Measurements from ENCODE around the gene RGMB.

Gene RGMB

DNA sequence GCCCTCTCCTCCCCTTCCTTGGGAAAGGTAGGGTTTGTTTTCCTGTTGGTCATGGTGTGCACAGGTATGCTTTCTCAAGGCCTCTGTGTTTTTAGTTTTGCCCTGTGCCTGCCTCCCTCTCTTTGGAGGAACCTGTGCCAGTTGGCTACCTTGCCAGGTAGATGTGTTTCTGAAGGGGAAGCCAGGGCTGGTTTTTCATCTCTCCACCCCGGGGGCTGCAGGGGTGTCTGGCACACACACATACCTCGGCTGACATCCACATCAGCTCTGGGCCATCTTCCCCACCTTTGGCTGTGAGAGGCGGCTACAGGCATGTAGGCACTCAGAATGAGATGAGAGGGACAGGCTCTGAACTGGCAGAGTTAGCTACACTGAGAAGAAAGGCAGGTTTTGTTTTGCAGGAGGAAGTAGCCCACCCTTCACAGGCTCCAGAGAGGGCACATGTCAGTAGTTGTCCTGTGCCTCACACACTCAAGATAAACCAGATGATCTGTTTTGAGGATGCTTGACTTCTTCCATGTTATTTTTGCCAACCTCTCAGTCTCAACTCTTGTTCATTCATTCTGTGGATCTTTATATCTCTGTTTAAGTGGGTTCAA is 9.7 kb downstream of the RGMB start:
- TF ChIP-seq EGR1 (IDR thresholded peaks at IDR 0.05) (no peak), RAD21 (IDR thresholded peaks at IDR 0.05; ENCODE audit: low read depth) (no peak), FOXM1 (IDR thresholded peaks at IDR 0.05; ENCODE audit: borderline replicate concordance, low read depth) (no peak), ZBTB7A (IDR thresholded peaks at IDR 0.05; ENCODE audit: low read depth) (no peak), TAF1 (IDR thresholded peaks at IDR 0.05; ENCODE audit: low read depth) (no peak), NFIC (IDR thresholded peaks at IDR 0.05) (no peak), CREB1 (IDR thresholded peaks at IDR 0.05; ENCODE audit: low read depth) (no peak), TCF12 (IDR thresholded peaks at IDR 0.05; ENCODE audit: low read depth) (no peak), EP300 (IDR thresholded peaks at IDR 0.05; ENCODE audit: borderline replicate concordance) (no peak), YY1 (IDR thresholded peaks at IDR 0.05; ENCODE audit: low read depth) (no peak), CEBPB (IDR thresholded peaks at IDR 0.05) (no peak), TEAD4 (IDR thresholded peaks at IDR 0.05) (no peak)
- TF ChIP-seq, protein P1, sequence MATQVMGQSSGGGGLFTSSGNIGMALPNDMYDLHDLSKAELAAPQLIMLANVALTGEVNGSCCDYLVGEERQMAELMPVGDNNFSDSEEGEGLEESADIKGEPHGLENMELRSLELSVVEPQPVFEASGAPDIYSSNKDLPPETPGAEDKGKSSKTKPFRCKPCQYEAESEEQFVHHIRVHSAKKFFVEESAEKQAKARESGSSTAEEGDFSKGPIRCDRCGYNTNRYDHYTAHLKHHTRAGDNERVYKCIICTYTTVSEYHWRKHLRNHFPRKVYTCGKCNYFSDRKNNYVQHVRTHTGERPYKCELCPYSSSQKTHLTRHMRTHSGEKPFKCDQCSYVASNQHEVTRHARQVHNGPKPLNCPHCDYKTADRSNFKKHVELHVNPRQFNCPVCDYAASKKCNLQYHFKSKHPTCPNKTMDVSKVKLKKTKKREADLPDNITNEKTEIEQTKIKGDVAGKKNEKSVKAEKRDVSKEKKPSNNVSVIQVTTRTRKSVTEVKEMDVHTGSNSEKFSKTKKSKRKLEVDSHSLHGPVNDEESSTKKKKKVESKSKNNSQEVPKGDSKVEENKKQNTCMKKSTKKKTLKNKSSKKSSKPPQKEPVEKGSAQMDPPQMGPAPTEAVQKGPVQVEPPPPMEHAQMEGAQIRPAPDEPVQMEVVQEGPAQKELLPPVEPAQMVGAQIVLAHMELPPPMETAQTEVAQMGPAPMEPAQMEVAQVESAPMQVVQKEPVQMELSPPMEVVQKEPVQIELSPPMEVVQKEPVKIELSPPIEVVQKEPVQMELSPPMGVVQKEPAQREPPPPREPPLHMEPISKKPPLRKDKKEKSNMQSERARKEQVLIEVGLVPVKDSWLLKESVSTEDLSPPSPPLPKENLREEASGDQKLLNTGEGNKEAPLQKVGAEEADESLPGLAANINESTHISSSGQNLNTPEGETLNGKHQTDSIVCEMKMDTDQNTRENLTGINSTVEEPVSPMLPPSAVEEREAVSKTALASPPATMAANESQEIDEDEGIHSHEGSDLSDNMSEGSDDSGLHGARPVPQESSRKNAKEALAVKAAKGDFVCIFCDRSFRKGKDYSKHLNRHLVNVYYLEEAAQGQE (IDR thresholded peaks at IDR 0.05; ENCODE audit: low read depth) = no peak
- TF ChIP-seq, protein P2, sequence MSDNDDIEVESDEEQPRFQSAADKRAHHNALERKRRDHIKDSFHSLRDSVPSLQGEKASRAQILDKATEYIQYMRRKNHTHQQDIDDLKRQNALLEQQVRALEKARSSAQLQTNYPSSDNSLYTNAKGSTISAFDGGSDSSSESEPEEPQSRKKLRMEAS (IDR thresholded peaks at IDR 0.05) = no peak
- TF ChIP-seq, protein P3, sequence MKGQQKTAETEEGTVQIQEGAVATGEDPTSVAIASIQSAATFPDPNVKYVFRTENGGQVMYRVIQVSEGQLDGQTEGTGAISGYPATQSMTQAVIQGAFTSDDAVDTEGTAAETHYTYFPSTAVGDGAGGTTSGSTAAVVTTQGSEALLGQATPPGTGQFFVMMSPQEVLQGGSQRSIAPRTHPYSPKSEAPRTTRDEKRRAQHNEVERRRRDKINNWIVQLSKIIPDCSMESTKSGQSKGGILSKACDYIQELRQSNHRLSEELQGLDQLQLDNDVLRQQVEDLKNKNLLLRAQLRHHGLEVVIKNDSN (IDR thresholded peaks at IDR 0.05) = no peak

DNA sequence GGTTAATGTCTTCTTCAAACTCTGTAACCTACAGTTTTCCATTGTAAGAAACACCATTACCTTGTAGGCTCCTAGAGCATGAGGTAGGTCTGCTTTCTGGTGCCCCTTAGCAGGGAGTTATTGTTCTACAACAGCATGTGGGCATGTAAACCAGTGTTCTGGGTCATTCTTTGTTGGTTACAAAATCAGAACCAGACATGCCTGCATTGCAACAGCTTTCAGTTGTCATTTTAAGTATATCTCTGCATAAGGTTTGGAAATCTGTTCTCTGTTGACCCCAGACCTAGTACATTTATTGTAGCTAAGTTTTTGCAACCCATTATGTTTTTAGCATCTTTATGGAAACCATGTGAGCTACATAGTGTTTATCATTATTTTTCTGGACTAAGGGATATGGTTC is 10.9 kb downstream of the RGMB start:
- no peak for TF ChIP-seq YY1 (IDR thresholded peaks at IDR 0.05; ENCODE audit: low read depth)
- no peak for TF ChIP-seq TEAD4 (IDR thresholded peaks at IDR 0.05)
- TF ChIP-seq, protein P1 (IDR thresholded peaks at IDR 0.05; ENCODE audit: low read depth) = no peak
- no peak for TF ChIP-seq EGR1 (IDR thresholded peaks at IDR 0.05)
- no peak for TF ChIP-seq CEBPB (IDR thresholded peaks at IDR 0.05)
- no peak for TF ChIP-seq CREB1 (IDR thresholded peaks at IDR 0.05; ENCODE audit: low read depth)
- TF ChIP-seq FOXM1 (IDR thresholded peaks at IDR 0.05; ENCODE audit: borderline replicate concordance, low read depth) = no peak
- no peak for TF ChIP-seq NFIC (IDR thresholded peaks at IDR 0.05)
- TF ChIP-seq TCF12 (IDR thresholded peaks at IDR 0.05; ENCODE audit: low read depth) = no peak
- TF ChIP-seq, protein P2 (IDR thresholded peaks at IDR 0.05) = no peak
- TF ChIP-seq EP300 (IDR thresholded peaks at IDR 0.05; ENCODE audit: borderline replicate concordance) = no peak
- no peak for TF ChIP-seq ZBTB7A (IDR thresholded peaks at IDR 0.05; ENCODE audit: low read depth)
- no peak for TF ChIP-seq RAD21 (IDR thresholded peaks at IDR 0.05; ENCODE audit: low read depth)
- no peak for TF ChIP-seq TAF1 (IDR thresholded peaks at IDR 0.05; ENCODE audit: low read depth)
- TF ChIP-seq, protein P3 (IDR thresholded peaks at IDR 0.05) = no peak

DNA sequence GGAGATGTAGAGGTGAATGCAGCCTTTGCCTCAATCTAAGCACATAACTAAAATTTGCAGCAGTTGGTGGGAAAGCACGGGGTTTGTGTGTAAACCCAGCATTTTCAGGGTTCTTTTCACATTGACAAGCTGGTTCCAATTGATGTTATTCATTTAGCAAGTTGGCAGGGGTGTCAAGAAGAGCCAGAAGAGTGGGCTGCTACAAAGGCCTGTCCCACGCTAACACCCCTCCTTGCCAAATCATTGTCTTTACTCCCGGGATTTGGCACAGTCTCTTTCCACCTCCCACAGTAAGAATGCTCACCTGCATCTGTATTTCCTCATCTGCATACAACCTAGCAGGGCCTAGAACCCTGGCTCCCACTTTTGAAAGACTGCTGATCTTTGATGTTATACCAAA is 11.8 kb downstream of the RGMB start:
- TF ChIP-seq ZBTB7A (IDR thresholded peaks at IDR 0.05; ENCODE audit: low read depth) (no peak), TAF1 (IDR thresholded peaks at IDR 0.05; ENCODE audit: low read depth) (no peak)

DNA sequence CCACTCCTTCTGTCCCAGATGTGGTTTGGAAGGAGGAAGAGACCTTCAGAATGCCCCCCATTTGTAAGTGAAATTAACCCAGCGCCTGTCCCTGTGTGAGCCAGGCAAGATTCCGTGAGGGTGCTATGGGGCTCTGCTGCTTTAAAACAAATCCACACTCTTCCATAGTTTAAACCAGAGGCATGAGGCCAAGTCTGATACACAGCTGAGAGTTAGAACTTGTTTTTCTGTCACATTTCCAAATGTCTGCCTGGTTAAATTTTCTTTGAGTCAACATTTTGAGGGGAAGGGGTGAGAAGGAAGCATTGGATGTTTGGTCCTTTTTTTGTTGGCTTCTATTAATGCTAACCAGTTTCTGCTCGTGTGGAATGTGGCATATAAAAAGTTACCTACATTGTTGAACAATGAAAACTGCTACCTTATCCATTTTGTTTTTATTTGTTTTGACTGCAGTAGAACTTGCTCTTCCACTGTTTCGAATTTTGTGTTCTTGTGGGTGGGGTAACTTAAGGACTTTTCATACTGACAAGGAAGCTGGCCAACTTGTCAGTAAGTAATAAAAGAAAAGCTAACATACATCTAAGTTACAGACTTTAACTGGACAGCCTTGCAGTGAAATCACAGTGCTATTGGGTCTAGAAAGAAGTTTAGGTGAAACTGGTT is 12.9 kb downstream of the RGMB start:
- no peak for TF ChIP-seq YY1 (IDR thresholded peaks at IDR 0.05; ENCODE audit: low read depth)
- TF ChIP-seq FOXM1 (IDR thresholded peaks at IDR 0.05; ENCODE audit: borderline replicate concordance, low read depth) = no peak
- TF ChIP-seq, protein P2 (IDR thresholded peaks at IDR 0.05) = no peak
- no peak for TF ChIP-seq NFIC (IDR thresholded peaks at IDR 0.05)
- TF ChIP-seq, protein P3 (IDR thresholded peaks at IDR 0.05) = no peak

DNA sequence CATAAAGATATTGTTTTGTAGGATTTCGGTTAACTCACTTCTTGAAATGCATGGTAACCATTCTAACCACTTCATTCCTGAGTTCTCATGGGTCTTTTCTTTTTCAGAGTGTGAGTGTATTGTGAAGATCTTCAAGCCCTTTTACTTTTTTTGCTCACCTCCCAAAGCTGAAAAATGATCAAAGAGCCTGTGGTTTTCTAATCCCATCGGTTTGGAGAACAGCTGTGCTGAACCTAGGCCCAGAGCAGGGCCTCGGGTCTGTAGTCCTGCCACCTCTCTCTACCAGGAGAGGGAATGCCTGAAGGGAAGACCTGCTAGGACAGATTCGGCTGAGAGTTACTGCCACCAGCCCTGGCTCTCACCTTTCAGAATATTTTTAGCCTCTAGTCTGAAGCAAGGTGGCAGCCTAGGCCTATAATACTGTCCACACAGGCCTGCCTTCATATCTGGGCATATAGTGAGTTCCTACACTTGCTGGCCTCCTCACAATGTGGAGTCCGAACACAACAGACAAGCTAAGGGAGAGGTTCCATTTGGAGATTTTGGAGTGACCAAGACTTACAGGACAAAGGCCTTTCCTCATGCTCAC is 13.8 kb downstream of the RGMB start:
- TF ChIP-seq TAF1 (IDR thresholded peaks at IDR 0.05; ENCODE audit: low read depth) = no peak
- no peak for TF ChIP-seq EP300 (IDR thresholded peaks at IDR 0.05; ENCODE audit: borderline replicate concordance)
- TF ChIP-seq ZBTB7A (IDR thresholded peaks at IDR 0.05; ENCODE audit: low read depth) = no peak
- TF ChIP-seq EGR1 (IDR thresholded peaks at IDR 0.05) = no peak
- no peak for TF ChIP-seq NFIC (IDR thresholded peaks at IDR 0.05)
- TF ChIP-seq, protein P2 (IDR thresholded peaks at IDR 0.05) = no peak
- no peak for TF ChIP-seq FOXM1 (IDR thresholded peaks at IDR 0.05; ENCODE audit: borderline replicate concordance, low read depth)
- TF ChIP-seq CREB1 (IDR thresholded peaks at IDR 0.05; ENCODE audit: low read depth) = no peak
- TF ChIP-seq, protein P1 (IDR thresholded peaks at IDR 0.05; ENCODE audit: low read depth) = no peak
- TF ChIP-seq YY1 (IDR thresholded peaks at IDR 0.05; ENCODE audit: low read depth) = no peak
- TF ChIP-seq, protein P3 (IDR thresholded peaks at IDR 0.05) = no peak
- no peak for TF ChIP-seq TEAD4 (IDR thresholded peaks at IDR 0.05)
- no peak for TF ChIP-seq TCF12 (IDR thresholded peaks at IDR 0.05; ENCODE audit: low read depth)
- no peak for TF ChIP-seq RAD21 (IDR thresholded peaks at IDR 0.05; ENCODE audit: low read depth)
- no peak for TF ChIP-seq CEBPB (IDR thresholded peaks at IDR 0.05)

All from Ishikawa (cell line).